Endothelial cell of umbilical vein (primary cell): ENCODE measurements around the gene HIPK4. TPM values are rescaled to one million over a fixed set of nuclear protein-coding genes. Genes with fewer than 3 reads are reported as not detected.

ENCODE experiments used
- BruUV-seq: library from RNA; stranded (reverse); fragments of 400-500 nt; replicated peaks from 2 replicates; lab custom pipeline; 2021; lab: Mats Ljungman, UMichigan
- CTCF ChIA-PET: fragments of 300-600, 350-600 bp; sonication (Branson Sonifier 250); formaldehyde crosslinking; loops from one replicate; lab custom pipeline; 2021; ENCODE audit warnings: antibody characterized with exemption, inconsistent platforms; lab: Charles Lee
- POLR2A ChIA-PET: fragments of 300-600, 350-600 bp; sonication (Branson Sonifier 250); formaldehyde crosslinking; loops from one replicate; lab custom pipeline; 2021; ENCODE audit warnings: antibody characterized with exemption, inconsistent platforms; lab: Charles Lee
- DNase-seq: peaks from one replicate; pipeline ENCODE4 v3.0.0-alpha.2; 2011; ENCODE audit warnings: low read depth, low spot score
- FAIRE-seq: peaks from 2 replicates; lab custom pipeline; 2011; peaks lifted over from hg19 to GRCh38; lab: Jason Lieb, UNC
- H2AFZ ChIP-seq: 2 replicates; pipeline ENCODE4 v1.6.0; 2012; ENCODE audit warnings: low read depth, low read length, control low read depth, inconsistent platforms
- H3K27ac ChIP-seq: 2 replicates; pipeline ENCODE4 v1.5.1; 2011; ENCODE audit warnings: low read depth, mild to moderate bottlenecking, control low read depth, low read length, moderate library complexity; ENCODE audit not compliant: insufficient read depth
- H3K27me3 ChIP-seq, 2 experiments: 2 replicates each; pipeline versions ENCODE4 v1.6.0 to v1.6.1; 2011; ENCODE audit warnings: low read length in 2 of 2, mixed read lengths in 1 of 2; ENCODE audit not compliant: control insufficient read depth in 2 of 2, insufficient read depth in 2 of 2
- H3K36me3 ChIP-seq, 2 experiments: 2 replicates in 1 of 2; 3 replicates in 1 of 2; pipeline ENCODE4 v1.5.1; 2011; ENCODE audit warnings: low read length in 2 of 2, mild to moderate bottlenecking in 1 of 2, moderate library complexity in 1 of 2; ENCODE audit not compliant: control insufficient read depth in 2 of 2, insufficient read depth in 2 of 2; ENCODE audit errors: extremely low read depth in 1 of 2
- H3K4me1 ChIP-seq: 3 replicates; pipeline ENCODE4 v1.5.1; 2011; ENCODE audit warnings: mild to moderate bottlenecking, low read length; ENCODE audit not compliant: control insufficient read depth, insufficient read depth; ENCODE audit errors: extremely low read depth
- H3K4me2 ChIP-seq: 2 replicates; pipeline ENCODE4 v1.6.1; 2011; ENCODE audit warnings: low read length, control low read depth, mixed read lengths; ENCODE audit not compliant: insufficient read depth
- H3K4me3 ChIP-seq, 3 experiments: fragments of 200-600 bp in 1 of 3; sonication (generic), shearing (Covaris generic) in 1 of 3; replicated peaks in 1 of 3; 2 replicates each; pipeline ENCODE4 v1.5.1; 2011 to 2016; ENCODE audit warnings: control low read depth in 3 of 3, low read length in 3 of 3, mild to moderate bottlenecking in 2 of 3, inconsistent platforms in 1 of 3, low read depth in 1 of 3, moderate library complexity in 1 of 3; ENCODE audit not compliant: insufficient read depth in 1 of 3
- H3K79me2 ChIP-seq: 2 replicates; pipeline ENCODE4 v1.6.0; 2012; ENCODE audit warnings: low read length, inconsistent platforms; ENCODE audit not compliant: control insufficient read depth, insufficient read depth
- H3K9ac ChIP-seq: replicated peaks from 2 replicates; pipeline ENCODE3; 2011; ENCODE audit warnings: low read length, control low read depth; ENCODE audit not compliant: insufficient read depth; ENCODE audit errors: extremely low read depth
- H3K9me1 ChIP-seq: replicated peaks from 3 replicates; pipeline ENCODE4 v1.6.0; 2011; ENCODE audit warnings: mild to moderate bottlenecking, low read length; ENCODE audit not compliant: control insufficient read depth, insufficient read depth; ENCODE audit errors: extremely low read depth
- H3K9me3 ChIP-seq: replicated peaks from 2 replicates; pipeline ENCODE4 v1.5.1; 2012; ENCODE audit warnings: low read length, inconsistent platforms; ENCODE audit not compliant: control insufficient read depth, insufficient read depth
- H4K20me1 ChIP-seq: replicated peaks from 2 replicates; pipeline ENCODE3; 2011; ENCODE audit warnings: mild to moderate bottlenecking, low read length; ENCODE audit not compliant: control insufficient read depth, insufficient read depth; ENCODE audit errors: extremely low read depth
- EZH2 ChIP-seq: IDR thresholded peaks from 2 replicates; pipeline ENCODE4 v1.6.1; 2012; ENCODE audit warnings: borderline replicate concordance, low read depth, mild to moderate bottlenecking, moderate library complexity, low read length, inconsistent platforms; ENCODE audit not compliant: severe bottlenecking
- GATA2 ChIP-seq: IDR thresholded peaks from 2 replicates; pipeline ENCODE4 v1.7.0; 2011; ENCODE audit warnings: low read depth, mild to moderate bottlenecking, moderate library complexity, mixed read lengths, low read length; ENCODE audit not compliant: insufficient read length, insufficient read depth
- JUN ChIP-seq: IDR thresholded peaks from 2 replicates; pipeline ENCODE4 v1.6.1; 2011; ENCODE audit warnings: borderline replicate concordance, low read depth; ENCODE audit not compliant: insufficient read length, insufficient read depth
- MAX ChIP-seq: IDR thresholded peaks from 2 replicates; pipeline ENCODE4 v1.6.1; 2011; ENCODE audit not compliant: insufficient read depth, insufficient read length
- MYC ChIP-seq: IDR thresholded peaks from one replicate; pipeline ENCODE4 v1.6.1; 2011; ENCODE audit warnings: mild to moderate bottlenecking, low read depth, low read length
- POLR2A ChIP-seq: IDR thresholded peaks from 2 replicates; pipeline ENCODE4 v1.6.1; 2012; ENCODE audit warnings: low read depth, mild to moderate bottlenecking, control low read depth, low read length
- dilution Hi-C: fragments of 300-500 bp; cut with MboI; formaldehyde crosslinking; loops from one replicate; pipeline ENCODE4 v1.15.0; 2019; ENCODE audit warnings: low sequenced_read_pairs; ENCODE audit not compliant: extremely low pct_ligation_motif_present
- intact Hi-C: fragments of 100-400 bp; cut with micrococcal nuclease; formaldehyde crosslinking; loops from one replicate; pipeline ENCODE4 v1.10.0; 2022
- polyA plus RNA-seq, 4 experiments: library from polyadenylated mRNA; depleted of rRNA in 3 of 4; stranded (reverse) in 3 of 4; unstranded in 1 of 4; fragments of >200 nt; gene quantifications; 2 replicates each; pipeline versions ENCODE4 v1.2.1 to v1.2.3, GENCODE V29; 2011 to 2012; ENCODE audit warnings: missing spikeins in 1 of 4
- total RNA-seq: library from RNA; stranded (reverse); gene quantifications from 2 replicates; pipeline ENCODE4 v1.2.3, GENCODE V29; 2021
- TF ChIP-seq, protein P1 (sequence below), 2 donors: IDR thresholded peaks; 1 replicate in 1 of 2; 2 replicates in 1 of 2; pipeline ENCODE4 v1.5.1; 2011; ENCODE audit warnings: low read length in 2 of 2, mild to moderate bottlenecking in 2 of 2, moderate library complexity in 2 of 2, control low read depth in 1 of 2, inconsistent platforms in 1 of 2, low read depth in 1 of 2; ENCODE audit not compliant: insufficient read depth in 1 of 2; ENCODE audit errors: extremely low read depth in 1 of 2

Gene HIPK4
- total and polyA plus RNA-seq, 2 donors (not counting 3 experiments of a cell fraction or from before 2014, with no cell fraction given) = 0.12 TPM; not detected in 1

DNA sequence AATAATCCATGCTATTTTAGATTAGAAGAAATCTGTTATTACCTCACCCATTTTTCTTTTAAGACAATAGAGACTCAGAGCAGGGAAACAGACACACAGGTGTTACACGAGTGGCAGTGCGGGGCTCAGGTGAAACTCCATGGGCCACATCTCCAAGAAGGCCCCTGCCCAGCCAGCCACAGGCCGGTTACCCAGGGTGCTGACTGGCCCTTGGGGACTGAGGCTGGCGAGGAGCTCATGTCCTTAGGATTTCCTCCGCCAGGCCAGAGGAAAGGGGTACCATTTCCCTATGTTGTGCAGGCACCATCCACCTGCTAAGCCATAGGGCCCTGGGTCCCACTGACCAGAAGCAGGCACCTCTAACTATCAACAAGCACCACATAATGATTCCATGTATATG is 52.4 kb downstream of the HIPK4 start:
- Histone ChIP-seq H3K4me2 (no peak overlapping the region), H3K27me3 (no peaks in the 10 kb centered on the region), H3K79me2 (peaks cover 5% of the 10 kb centered on the region), H3K9me1 (no peaks in the 10 kb centered on the region), H3K4me3 (no peak overlapping the region), H3K36me3 (peaks cover 0 to 6% of the 10 kb centered on the region in 2 experiments), H2AFZ (no peak overlapping the region), H3K27ac (no peak overlapping the region), H3K9ac (no peak overlapping the region), H3K9me3 (no peaks in the 10 kb centered on the region), H3K4me1 (no peaks in the 10 kb centered on the region), H4K20me1 (no peaks in the 10 kb centered on the region)
- dilution Hi-C loops (no loop called here), intact Hi-C loops (loop anchor here (5.0 kb wide), 1 partner anchor 45 kb away; no protein-coding TSS in a partner anchor)
- POLR2A ChIA-PET = interaction anchor here (0.6 kb wide), 1 partner anchor 11 kb away, joined by 5 read pairs; the partner anchor contains the start of genes C19orf47 and PLD3
- no peak for FAIRE-seq
- DNase-seq = no peak
- no TSS peak for BruUV-seq
- CTCF ChIA-PET = interaction anchor here (1.0 to 1.3 kb wide), 2 partner anchors 10 to 32 kb away, joined by 3 to 7 read pairs; partner anchors contain the start of gene C19orf47
- no peak for TF ChIP-seq MYC
- TF ChIP-seq POLR2A = no peak
- no peak for TF ChIP-seq JUN
- TF ChIP-seq GATA2 = no peak
- TF ChIP-seq, protein P1, sequence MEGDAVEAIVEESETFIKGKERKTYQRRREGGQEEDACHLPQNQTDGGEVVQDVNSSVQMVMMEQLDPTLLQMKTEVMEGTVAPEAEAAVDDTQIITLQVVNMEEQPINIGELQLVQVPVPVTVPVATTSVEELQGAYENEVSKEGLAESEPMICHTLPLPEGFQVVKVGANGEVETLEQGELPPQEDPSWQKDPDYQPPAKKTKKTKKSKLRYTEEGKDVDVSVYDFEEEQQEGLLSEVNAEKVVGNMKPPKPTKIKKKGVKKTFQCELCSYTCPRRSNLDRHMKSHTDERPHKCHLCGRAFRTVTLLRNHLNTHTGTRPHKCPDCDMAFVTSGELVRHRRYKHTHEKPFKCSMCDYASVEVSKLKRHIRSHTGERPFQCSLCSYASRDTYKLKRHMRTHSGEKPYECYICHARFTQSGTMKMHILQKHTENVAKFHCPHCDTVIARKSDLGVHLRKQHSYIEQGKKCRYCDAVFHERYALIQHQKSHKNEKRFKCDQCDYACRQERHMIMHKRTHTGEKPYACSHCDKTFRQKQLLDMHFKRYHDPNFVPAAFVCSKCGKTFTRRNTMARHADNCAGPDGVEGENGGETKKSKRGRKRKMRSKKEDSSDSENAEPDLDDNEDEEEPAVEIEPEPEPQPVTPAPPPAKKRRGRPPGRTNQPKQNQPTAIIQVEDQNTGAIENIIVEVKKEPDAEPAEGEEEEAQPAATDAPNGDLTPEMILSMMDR (IDR thresholded peaks at IDR 0.05; ENCODE audit: extremely low read depth in 1 of 2, insufficient read depth in 1 of 2, low read depth in 1 of 2, low read length in 2 of 2) = no peak
- TF ChIP-seq EZH2 = no peak
- TF ChIP-seq MAX = no peak
